Breast epithelium (tissue), 4 donors: ENCODE measurements around the gene OR5AR1. TPM values are rescaled to one million over a fixed set of nuclear protein-coding genes. Genes with fewer than 3 reads are reported as not detected.

ENCODE experiments used
- DNase-seq, 2 donors: peaks; one replicate each; pipeline ENCODE4 v3.0.0-alpha.2; 2019; ENCODE audit warnings: low spot score in 2 of 2
- H3K27ac ChIP-seq, 2 donors: fragments of 200-600 bp; sonication (generic) in 1 of 2; one replicate each; pipeline ENCODE4 v1.5.1; 2016 to 2019; ENCODE audit warnings: mild to moderate bottlenecking in 1 of 2
- H3K27me3 ChIP-seq, 2 donors: fragments of 200-600 bp; sonication (generic) in 1 of 2; one replicate each; pipeline versions ENCODE4 v1.5.1 to v1.6.0; 2017 to 2019; ENCODE audit warnings: control low read depth in 1 of 2, mild to moderate bottlenecking in 1 of 2
- H3K36me3 ChIP-seq: fragments of 200-600 bp; one replicate; pipeline ENCODE4 v1.5.1; 2019
- H3K4me1 ChIP-seq, 2 donors: fragments of 200-600 bp; sonication (generic); one replicate each; pipeline ENCODE4 v1.5.1; 2016 to 2019; ENCODE audit warnings: control low read depth in 1 of 2
- H3K4me3 ChIP-seq, 3 donors: fragments of 200-600 bp; sonication (generic); 1 replicate in 2 of 3; 2 replicates in 1 of 3; pipeline ENCODE4 v1.5.1; 2016 to 2019; ENCODE audit warnings: mild to moderate bottlenecking in 3 of 3, moderate library complexity in 2 of 3
- H3K9me3 ChIP-seq, 2 donors: fragments of 200-600 bp; sonication (generic) in 1 of 2; one replicate each; pipeline ENCODE4 v1.5.1; 2016 to 2019; ENCODE audit warnings: control low read depth in 1 of 2
- POLR2A ChIP-seq: fragments of 450-650 bp; IDR thresholded peaks from one replicate; pipeline ENCODE4 v1.6.1; 2016; ENCODE audit warnings: antibody characterized with exemption, mild to moderate bottlenecking, moderate library complexity
- POLR2AphosphoS5 ChIP-seq, 3 donors: sonication (generic); formaldehyde crosslinking; IDR thresholded peaks; one replicate each; pipeline ENCODE4 v1.6.1; 2017; ENCODE audit warnings: antibody characterized with exemption in 3 of 3
- intact Hi-C: fragments of 100-400 bp; cut with DNase I; formaldehyde crosslinking; loops from one replicate; pipeline ENCODE4 v1.15.1; 2023; ENCODE audit warnings: low total_unique reads
- total RNA-seq, 3 donors: library from RNA; depleted of rRNA; stranded (reverse); fragments of >200 nt; gene quantifications; one replicate each; pipeline ENCODE4 v1.1.0, GENCODE V29; 2016
- TF ChIP-seq, protein P1 (sequence below), 3 donors: fragments of 450-650 bp; IDR thresholded peaks; one replicate each; pipeline ENCODE4 v1.5.1; 2016 to 2017; ENCODE audit warnings: antibody characterized with exemption in 3 of 3, mild to moderate bottlenecking in 3 of 3, moderate library complexity in 3 of 3

Gene OR5AR1
- not detected for total RNA-seq

DNA sequence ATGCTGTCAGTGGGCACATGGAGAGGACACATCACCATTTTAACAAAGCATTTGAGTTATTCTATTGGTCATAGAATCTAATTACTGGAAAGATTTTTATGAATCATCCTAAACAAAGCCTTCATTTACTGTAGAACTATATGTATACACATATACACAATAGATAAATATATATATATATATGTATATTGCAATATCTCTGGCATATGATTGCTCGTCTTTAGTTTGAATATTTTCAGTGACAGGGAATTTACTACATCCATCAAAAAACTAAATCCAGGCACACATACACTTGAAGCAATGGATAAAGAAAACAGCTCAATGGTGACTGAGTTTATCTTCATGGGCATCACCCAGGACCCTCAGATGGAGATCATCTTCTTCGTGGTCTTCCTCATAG, at the start of gene OR5AR1:
OR5AR1 (plus strand) TSS at position 301 of the 400 bp plus-strand sequence; CDS start at position 301, 0 bp downstream.
- no peak for DNase-seq
- H3K36me3 ChIP-seq: peaks cover 5% of the 10 kb centered on the region
- TF ChIP-seq, protein P1, sequence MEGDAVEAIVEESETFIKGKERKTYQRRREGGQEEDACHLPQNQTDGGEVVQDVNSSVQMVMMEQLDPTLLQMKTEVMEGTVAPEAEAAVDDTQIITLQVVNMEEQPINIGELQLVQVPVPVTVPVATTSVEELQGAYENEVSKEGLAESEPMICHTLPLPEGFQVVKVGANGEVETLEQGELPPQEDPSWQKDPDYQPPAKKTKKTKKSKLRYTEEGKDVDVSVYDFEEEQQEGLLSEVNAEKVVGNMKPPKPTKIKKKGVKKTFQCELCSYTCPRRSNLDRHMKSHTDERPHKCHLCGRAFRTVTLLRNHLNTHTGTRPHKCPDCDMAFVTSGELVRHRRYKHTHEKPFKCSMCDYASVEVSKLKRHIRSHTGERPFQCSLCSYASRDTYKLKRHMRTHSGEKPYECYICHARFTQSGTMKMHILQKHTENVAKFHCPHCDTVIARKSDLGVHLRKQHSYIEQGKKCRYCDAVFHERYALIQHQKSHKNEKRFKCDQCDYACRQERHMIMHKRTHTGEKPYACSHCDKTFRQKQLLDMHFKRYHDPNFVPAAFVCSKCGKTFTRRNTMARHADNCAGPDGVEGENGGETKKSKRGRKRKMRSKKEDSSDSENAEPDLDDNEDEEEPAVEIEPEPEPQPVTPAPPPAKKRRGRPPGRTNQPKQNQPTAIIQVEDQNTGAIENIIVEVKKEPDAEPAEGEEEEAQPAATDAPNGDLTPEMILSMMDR (IDR thresholded peaks at IDR 0.05): no peak
- TF ChIP-seq POLR2AphosphoS5 (IDR thresholded peaks at IDR 0.05): no peak
- TF ChIP-seq POLR2A: no peak
- H3K9me3 ChIP-seq: no peaks in the 10 kb centered on the region
- intact Hi-C loops: no loop called here
- H3K27ac ChIP-seq: no peak within 1 kb of the TSS
- no peak within 1 kb of the TSS for H3K4me3 ChIP-seq
- H3K4me1 ChIP-seq: no peaks in the 10 kb centered on the region
- no peaks in the 10 kb centered on the region for H3K27me3 ChIP-seq

DNA sequence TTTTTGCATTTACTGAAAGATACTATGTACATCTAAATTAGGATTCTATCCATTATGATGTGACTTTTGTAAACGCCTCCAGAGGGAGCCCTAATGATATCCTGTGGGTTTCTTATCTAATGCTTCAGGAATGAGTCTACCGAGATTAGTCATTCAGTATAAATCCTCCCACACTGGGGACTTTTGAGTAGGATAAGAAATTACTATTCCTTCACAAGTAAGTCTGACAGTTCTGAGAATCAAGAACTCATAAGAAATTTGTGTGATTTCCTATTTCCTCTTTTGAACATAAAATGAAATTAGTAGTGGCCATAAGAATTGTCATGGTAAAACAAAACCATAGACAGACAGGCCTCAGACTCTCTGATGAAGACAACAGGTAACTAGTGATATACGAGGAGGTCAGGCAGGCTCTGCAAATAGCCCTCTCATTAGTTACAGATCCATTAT, 38.8 kb upstream of the OR5AR1 start:
- Histone ChIP-seq H3K36me3 (no peaks in the 10 kb centered on the region), H3K27ac (no peak overlapping the region), H3K4me3 (no peak overlapping the region), H3K9me3 (no peaks in the 10 kb centered on the region), H3K27me3 (no peaks in the 10 kb centered on the region), H3K4me1 (no peaks in the 10 kb centered on the region)
- no peak for DNase-seq
- intact Hi-C loops: no loop called here
- TF ChIP-seq POLR2AphosphoS5 (IDR thresholded peaks at IDR 0.05): no peak
- no peak for TF ChIP-seq POLR2A
- TF ChIP-seq, protein P1 (IDR thresholded peaks at IDR 0.05): no peak

DNA sequence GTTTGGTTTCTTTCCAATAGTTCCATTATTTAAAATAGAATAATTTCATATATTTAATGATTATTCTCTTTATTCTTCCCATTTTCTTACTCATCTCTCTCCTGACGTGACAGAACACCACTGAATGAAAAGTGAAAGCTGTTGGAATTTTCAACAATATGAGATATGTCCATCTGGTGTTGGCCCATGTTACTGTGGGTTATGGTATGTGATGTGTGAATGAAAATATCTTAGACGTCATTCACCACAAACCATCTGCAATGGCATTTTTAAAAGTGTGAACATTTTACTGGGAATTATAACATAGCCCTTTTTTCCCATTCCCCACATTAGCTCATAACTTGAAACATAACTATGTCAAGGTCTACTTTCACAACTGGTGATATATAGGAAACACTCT, 37.5 kb upstream of the OR5AR1 start:
- no peaks in the 10 kb centered on the region for H3K4me1 ChIP-seq
- H3K27ac ChIP-seq: no peak overlapping the region
- DNase-seq: no peak
- H3K27me3 ChIP-seq: no peaks in the 10 kb centered on the region
- TF ChIP-seq POLR2A: no peak
- TF ChIP-seq, protein P1 (IDR thresholded peaks at IDR 0.05): no peak
- no peak for TF ChIP-seq POLR2AphosphoS5 (IDR thresholded peaks at IDR 0.05)
- H3K4me3 ChIP-seq: no peak overlapping the region
- no peaks in the 10 kb centered on the region for H3K36me3 ChIP-seq
- H3K9me3 ChIP-seq: no peaks in the 10 kb centered on the region
- intact Hi-C loops: no loop called here

DNA sequence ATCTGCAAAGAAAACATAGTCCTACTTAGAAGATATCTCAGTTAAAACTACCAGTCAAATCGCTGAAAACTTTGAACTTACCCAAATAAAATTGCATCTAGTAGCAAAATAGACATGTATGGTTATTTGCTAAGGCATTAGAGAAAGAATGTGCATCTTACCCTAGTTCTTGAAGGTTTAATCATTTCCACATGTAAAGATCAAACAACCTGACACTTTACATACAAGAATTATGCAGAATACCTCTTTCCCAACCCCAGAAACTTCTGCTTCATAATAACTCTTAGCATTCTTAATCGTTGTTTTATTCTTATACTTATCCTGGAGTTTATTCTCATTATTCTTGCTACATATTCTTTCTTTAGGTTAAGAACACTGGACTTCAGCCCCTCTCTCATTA, 31.2 kb upstream of the OR5AR1 start:
- no peak for DNase-seq
- intact Hi-C loops: no loop called here
- Histone ChIP-seq H3K36me3 (no peaks in the 10 kb centered on the region), H3K9me3 (no peaks in the 10 kb centered on the region), H3K27me3 (no peaks in the 10 kb centered on the region), H3K4me1 (no peaks in the 10 kb centered on the region), H3K4me3 (no peak overlapping the region), H3K27ac (no peak overlapping the region)
- no peak for TF ChIP-seq POLR2A
- TF ChIP-seq, protein P1 (IDR thresholded peaks at IDR 0.05): no peak
- TF ChIP-seq POLR2AphosphoS5 (IDR thresholded peaks at IDR 0.05): no peak

DNA sequence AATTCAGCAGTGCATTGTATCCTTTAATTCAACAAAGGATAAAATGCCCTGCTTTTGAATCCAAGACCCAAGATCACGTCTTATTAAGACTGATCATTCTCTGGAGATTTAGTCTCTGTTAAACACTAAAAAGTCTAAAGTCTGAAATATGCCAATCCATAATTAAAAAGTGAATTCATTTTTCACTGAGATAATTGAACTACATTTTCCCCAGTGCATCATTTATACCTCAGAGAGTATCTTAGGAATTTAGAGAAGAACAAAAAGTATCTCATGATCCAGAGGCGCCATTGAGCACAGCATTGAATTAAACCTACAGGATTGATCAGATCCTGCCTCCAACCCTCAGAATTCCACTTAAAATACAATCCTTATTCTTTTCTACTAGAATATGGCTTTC, 26.6 kb upstream of the OR5AR1 start:
- Histone ChIP-seq H3K27me3 (no peaks in the 10 kb centered on the region), H3K9me3 (no peaks in the 10 kb centered on the region), H3K4me3 (no peak overlapping the region), H3K4me1 (no peaks in the 10 kb centered on the region), H3K36me3 (no peaks in the 10 kb centered on the region), H3K27ac (no peak overlapping the region)
- TF ChIP-seq, protein P1 (IDR thresholded peaks at IDR 0.05): no peak
- TF ChIP-seq POLR2A: no peak
- no peak for TF ChIP-seq POLR2AphosphoS5 (IDR thresholded peaks at IDR 0.05)
- DNase-seq: no peak
- intact Hi-C loops: no loop called here
